NB4 (cell line): ENCODE results near the gene YWHAG.

Source experiments
- DNase-seq: peaks from one replicate; pipeline ENCODE4 v3.0.0; 2010; ENCODE audit warnings: low read depth
- H3K4me3 ChIP-seq: one replicate; pipeline ENCODE4 v1.5.1; 2011; ENCODE audit warnings: mild to moderate bottlenecking, low read depth, low read length, moderate library complexity
- CTCF ChIP-seq: IDR thresholded peaks from one replicate; pipeline ENCODE4 v1.5.1; 2012; ENCODE audit warnings: low read depth, low read length
- MYC ChIP-seq: IDR thresholded peaks from 2 replicates; pipeline ENCODE4 v1.6.1; 2011; ENCODE audit warnings: low read depth, low read length
- POLR2A ChIP-seq: IDR thresholded peaks from 2 replicates; pipeline ENCODE4 v1.6.1; 2011; ENCODE audit warnings: mild to moderate bottlenecking; ENCODE audit not compliant: insufficient read length; ENCODE audit errors: extremely low read depth
- TF ChIP-seq, protein P1 (sequence below): IDR thresholded peaks from 2 replicates; pipeline ENCODE4 v1.6.1; 2011; ENCODE audit warnings: low read depth, low read length

The YWHAG gene

DNA sequence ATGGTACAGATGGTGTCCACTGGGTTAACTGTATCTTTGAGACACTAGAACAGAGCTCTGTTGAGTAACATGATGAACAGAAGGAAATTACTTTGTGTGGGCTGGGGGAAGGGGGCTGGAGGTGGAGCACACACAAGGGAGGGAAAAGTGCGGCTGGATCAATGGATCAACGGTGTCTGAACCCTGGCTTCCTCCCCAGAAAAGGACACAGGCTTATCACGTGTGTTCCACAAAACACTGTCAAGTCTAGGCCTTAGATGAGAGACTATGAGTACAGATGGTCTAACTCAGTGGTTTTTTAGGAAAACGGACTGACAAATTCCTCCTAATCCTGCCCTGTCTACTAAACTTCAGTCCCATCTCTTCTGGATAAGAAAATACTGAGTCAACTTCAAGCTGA is 28.5 kb downstream of the YWHAG start:
- TF ChIP-seq, protein P1, sequence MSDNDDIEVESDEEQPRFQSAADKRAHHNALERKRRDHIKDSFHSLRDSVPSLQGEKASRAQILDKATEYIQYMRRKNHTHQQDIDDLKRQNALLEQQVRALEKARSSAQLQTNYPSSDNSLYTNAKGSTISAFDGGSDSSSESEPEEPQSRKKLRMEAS: no peak
- TF ChIP-seq MYC (no peak), CTCF (no peak), POLR2A (no peak)
- no peak for DNase-seq
- H3K4me3 ChIP-seq: no peak overlapping the region

- DNase-seq: no peak
- no peak for TF ChIP-seq CTCF
- no peak for TF ChIP-seq POLR2A
- TF ChIP-seq, protein P1: no peak
- no peak for TF ChIP-seq MYC
Measured at GRCh38 chr7:76329479-76329878, 29.3 kb downstream of the YWHAG start.

DNA sequence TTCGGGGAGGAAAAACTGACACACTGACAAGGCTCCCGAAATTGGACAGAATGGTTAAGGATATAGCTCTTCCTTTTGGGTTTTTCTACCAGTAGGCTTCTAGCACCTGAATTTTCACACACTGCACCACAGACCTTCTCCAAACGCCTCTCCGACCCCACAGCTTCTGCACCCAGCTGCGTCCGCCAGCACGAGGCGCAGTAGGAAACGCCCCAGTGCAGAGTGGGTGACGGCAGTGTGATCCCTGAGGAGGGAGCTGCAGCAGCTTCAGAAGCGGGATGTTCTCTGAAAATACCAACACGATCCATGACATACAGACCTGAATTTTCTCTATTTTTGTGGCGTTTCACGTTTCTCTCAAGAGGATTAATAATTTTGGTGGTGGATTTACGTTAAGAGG is 30.4 kb downstream of the YWHAG start:
- peak; percentile 15 for TF ChIP-seq POLR2A
- no peak for TF ChIP-seq CTCF
- no peak overlapping the region for H3K4me3 ChIP-seq
- DNase-seq: no peak

More at GRCh38 chr7:76329479-76329878, 29.3 kb downstream of the YWHAG start:
- H3K4me3 ChIP-seq: no peak overlapping the region

- H3K4me3 ChIP-seq: no peak overlapping the region
- TF ChIP-seq MYC (peak; percentile 82), CTCF (no peak), POLR2A (no peak)
- TF ChIP-seq, protein P1: peak; percentile 82
- peak; percentile 86 for DNase-seq
Measured at GRCh38 chr7:76327610-76328009, 31.2 kb downstream of the YWHAG start.

- no peak overlapping the region for H3K4me3 ChIP-seq
- DNase-seq: no peak
- TF ChIP-seq MYC (no peak), POLR2A (no peak), CTCF (no peak)
- TF ChIP-seq, protein P1: no peak
Measured at GRCh38 chr7:76326646-76327233, 32.1 kb downstream of the YWHAG start.

DNA sequence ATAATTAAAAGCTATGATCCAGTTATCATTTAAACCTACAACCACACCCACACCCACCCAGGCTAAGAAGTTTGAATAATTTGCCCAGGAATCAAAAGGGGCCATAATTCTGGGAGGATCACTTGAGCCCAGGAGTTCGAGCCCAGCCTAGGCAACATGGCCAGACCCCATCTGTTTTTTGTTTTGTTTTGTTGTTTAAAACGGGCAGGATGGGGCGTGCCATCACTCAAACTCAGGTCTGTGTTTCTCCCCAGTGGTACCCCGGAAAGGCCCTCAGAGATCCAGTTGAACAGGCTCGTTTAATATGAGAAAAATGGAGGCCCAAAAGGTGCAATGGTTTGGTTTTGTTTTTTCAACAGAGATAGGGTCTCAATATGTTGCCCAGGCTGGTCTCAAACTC is 33.0 kb downstream of the YWHAG start:
- no peak overlapping the region for H3K4me3 ChIP-seq
- no peak for TF ChIP-seq MYC
- TF ChIP-seq, protein P1: no peak
- no peak for TF ChIP-seq CTCF
- TF ChIP-seq POLR2A: no peak
- no peak for DNase-seq
